Psoas muscle (tissue), 8 donors: Measurements from ENCODE around the gene SNRPD3. TPM values are rescaled to one million over a fixed set of nuclear protein-coding genes. Genes with fewer than 3 reads are reported as not detected.
"Not testable (repeated sequence)": the region's sequence is repeated elsewhere in the genome, so short reads cannot be mapped to it uniquely, and the experiment has no call there.

Source experiments
- ATAC-seq, 4 donors: fragments of 200-7000 bp; cut with Tn5 transposase; one replicate each; pipeline ENCODE4 v1.9.1; 2020; ENCODE audit warnings: moderate library complexity in 3 of 4, mild to moderate bottlenecking in 2 of 4
- DNase-seq, 2 donors: peaks; one replicate each; pipeline ENCODE4 v3.0.0-alpha.2; 2020
- H3K27ac ChIP-seq: fragments of 200-600 bp; one replicate; pipeline ENCODE4 v1.8.0; 2022
- H3K27me3 ChIP-seq, 3 donors: fragments of 200-600 bp in 1 of 3; one replicate each; pipeline versions ENCODE4 v1.6.1 to v1.8.0; 2013 to 2022; ENCODE audit warnings: low read length in 2 of 3, mild to moderate bottlenecking in 2 of 3, moderate library complexity in 1 of 3; ENCODE audit not compliant: insufficient read depth in 3 of 3
- H3K36me3 ChIP-seq, 2 donors: fragments of 200-600 bp in 1 of 2; one replicate each; pipeline versions ENCODE4 v1.6.1 to v1.8.0; 2013 to 2022; ENCODE audit warnings: low read depth in 1 of 2, mild to moderate bottlenecking in 1 of 2, moderate library complexity in 1 of 2; ENCODE audit not compliant: insufficient read depth in 1 of 2
- H3K4me1 ChIP-seq: fragments of 200-600 bp; one replicate; pipeline ENCODE4 v1.8.0; 2022
- H3K4me3 ChIP-seq: fragments of 200-600 bp; one replicate; pipeline ENCODE4 v1.8.0; 2022; ENCODE audit warnings: mild to moderate bottlenecking
- H3K9me3 ChIP-seq: fragments of 200-600 bp; one replicate; pipeline ENCODE4 v1.8.0; 2022
- WGBS, 3 donors: extraction: QIAGEN DNeasy Blood & Tissue Kit; methylation state at CpG; one replicate each; pipeline versions ENCODE4 v1.1.6 to v1.1.7; 2013; 5-methylcytosine and 5-hydroxymethylcytosine counted together
- intact Hi-C, 2 donors: fragments of 100-400 bp; cut with DNase I; formaldehyde crosslinking; loops; one replicate each; pipeline versions ENCODE4 v1.11.0 to v1.14.2; 2022
- polyA plus RNA-seq, 3 donors: library from polyadenylated mRNA; stranded (reverse); fragments of 200-250 nt; gene quantifications; one replicate each; pipeline ENCODE4 v1.2.3, GENCODE V29; 2013
- total RNA-seq, 4 donors: library from RNA; stranded (reverse); fragmentation: NEBNext Ultra II Directional in 2 of 4; extraction: Animal tissue kit (Norgen Biotek cat#: 25700) in 2 of 4; gene quantifications; one replicate each; pipeline versions ENCODE4 v1.2.1 to v1.2.4, GENCODE V29; 2021 to 2023
- donor health status: healthy with polysubstance abuse.
- donor health status: DM: no; HTN: no; CAD: no; lungs with moderate emphysema.
- donor health status: Bipolar disorder and iron deficiency.
- donor health status: healthy.
- donor health status: DM: yes; HTN: yes; CAD: no.
- donor health status: DM: no; HTN: no; CAD: no.
- donor health status: DM: no; HTN: no; CAD: no.
- donor health status: DM: yes; HTN: yes; CAD: no.

Gene SNRPD3
- total and polyA plus RNA-seq, 7 donors = 68.8 to 129 (median 82.7) TPM

GRCh38 chr22:24607429-24607983 lies 51.7 kb downstream of the SNRPD3 start:
- H3K9me3 ChIP-seq, H3K27me3 ChIP-seq, H3K4me3 ChIP-seq, DNase-seq, intact Hi-C loops, H3K4me1 ChIP-seq, H3K36me3 ChIP-seq, H3K27ac ChIP-seq: not testable (repeated sequence)
- 60 to 73% (median 63%) methylated on average over 15 to 18 of the region's 18 CpGs for WGBS, 3 donors
- peak in 2 of 4 donors; percentile 27 to 31 for ATAC-seq

DNA sequence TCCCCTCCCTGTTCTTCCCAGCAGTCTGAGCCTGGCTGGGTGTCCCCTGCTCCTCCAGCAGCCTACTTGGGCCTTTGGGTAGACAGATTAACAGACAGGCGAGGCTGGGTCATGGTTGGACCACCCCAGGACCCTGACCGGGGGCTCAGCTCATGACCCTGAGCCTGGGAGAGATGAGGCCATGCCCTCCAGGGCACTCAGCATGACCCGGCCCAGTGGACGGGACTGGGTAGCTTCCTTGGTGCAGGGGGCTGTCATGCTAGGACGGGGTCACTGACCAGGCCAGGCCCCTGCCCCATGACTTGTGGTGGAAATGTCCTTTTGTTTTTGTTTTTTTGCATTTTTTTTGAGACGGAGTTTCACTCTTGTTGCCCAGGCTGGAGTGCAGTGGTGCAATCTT lies 52.5 kb downstream of the SNRPD3 start:
- DNase-seq, H3K4me1 ChIP-seq, H3K27me3 ChIP-seq, H3K9me3 ChIP-seq, ATAC-seq, H3K27ac ChIP-seq, H3K4me3 ChIP-seq, H3K36me3 ChIP-seq, intact Hi-C loops: not testable (repeated sequence)
- 76 to 96% (median 96%) methylated on average over 4 to 6 of the region's 6 CpGs for WGBS, 3 donors

DNA sequence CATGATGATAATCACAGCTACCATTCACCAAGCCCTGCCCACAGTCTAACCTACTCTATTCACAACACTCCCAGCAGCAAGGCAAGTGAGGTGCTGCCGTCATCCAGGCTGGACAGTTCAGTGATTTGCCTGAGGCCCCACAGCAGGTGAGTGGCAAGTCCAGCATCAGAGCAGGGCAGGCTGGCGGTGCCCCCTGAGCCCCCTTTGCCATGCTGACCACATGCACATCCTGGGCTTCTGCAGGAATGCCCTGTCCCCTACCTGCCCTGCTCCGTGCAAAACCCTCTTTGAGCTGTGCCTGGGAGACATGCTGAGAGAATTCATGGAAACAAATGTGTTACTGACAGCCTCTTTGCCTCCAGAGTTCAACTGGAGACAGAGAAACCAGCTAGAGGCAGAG lies 54.1 kb downstream of the SNRPD3 start:
- ATAC-seq, H3K4me1 ChIP-seq, H3K9me3 ChIP-seq, H3K36me3 ChIP-seq, H3K27ac ChIP-seq, DNase-seq, intact Hi-C loops, H3K27me3 ChIP-seq, H3K4me3 ChIP-seq: not testable (repeated sequence)
- WGBS, 3 donors = 96 to 100% (median 97%) methylated on average over 2 of the region's 3 CpGs

- H3K4me1 ChIP-seq, DNase-seq, H3K9me3 ChIP-seq, intact Hi-C loops, H3K4me3 ChIP-seq, ATAC-seq, H3K27ac ChIP-seq, H3K36me3 ChIP-seq, H3K27me3 ChIP-seq: not testable (repeated sequence)
- 51 to 72% (median 71%) methylated on average over 7 to 15 of the region's 15 CpGs for WGBS, 3 donors
These were observed 59.0 kb downstream of the SNRPD3 start for GRCh38 chr22:24614794-24615193.

DNA sequence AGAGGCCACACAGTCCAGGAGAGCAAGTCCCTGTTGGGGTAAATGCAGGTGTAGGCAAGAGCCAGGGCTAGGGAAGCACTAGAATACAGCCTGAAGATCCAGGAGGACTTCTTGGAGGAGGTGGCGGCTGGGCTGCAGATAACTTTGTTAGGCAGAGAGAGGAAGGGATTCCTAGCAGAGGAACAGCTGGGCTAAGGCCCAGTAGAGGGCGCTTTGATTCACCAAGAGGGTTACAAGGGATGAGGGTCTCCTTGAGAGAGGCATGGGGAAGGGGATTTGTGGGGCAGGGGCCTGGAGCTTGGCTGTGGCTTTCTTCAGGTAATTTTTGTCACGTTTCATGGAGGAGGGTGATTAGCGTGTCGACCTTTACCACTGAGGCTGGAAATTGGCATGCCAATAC lies 65.4 kb downstream of the SNRPD3 start:
- H3K9me3 ChIP-seq, H3K27ac ChIP-seq, H3K4me1 ChIP-seq, H3K27me3 ChIP-seq, H3K36me3 ChIP-seq, DNase-seq, H3K4me3 ChIP-seq, ATAC-seq, intact Hi-C loops: not testable (repeated sequence)
- 55 to 67% (median 57%) methylated on average over 1 to 4 of the region's 5 CpGs for WGBS, 3 donors

GRCh38 chr22:24622596-24622995 lies 66.8 kb downstream of the SNRPD3 start:
- 62 to 72% (median 66%) methylated on average over 2 of the region's 2 CpGs for WGBS, 3 donors
- H3K27me3 ChIP-seq, H3K36me3 ChIP-seq, ATAC-seq, intact Hi-C loops, DNase-seq, H3K27ac ChIP-seq, H3K4me1 ChIP-seq, H3K4me3 ChIP-seq, H3K9me3 ChIP-seq: not testable (repeated sequence)

Other genes with a start within 250 kb of the SNRPD3 start
- 1 to 10 TPM in 3 of 4 donors, under 1 TPM in 1; 0.97 to 2.4 (median 1.6) TPM for gene ADORA2A, start 128.4 kb upstream of the SNRPD3 start, total RNA-seq
- gene ADORA2A, start 128.4 kb upstream of the SNRPD3 start, polyA plus RNA-seq = 1 to 10 TPM in 2 of 3 donors, under 1 TPM in 1; 0.97 to 1.7 (median 1.7) TPM
- gene UPB1, start 60.7 kb upstream of the SNRPD3 start, total RNA-seq = under 1 TPM; 0.07 to 0.82 (median 0.19) TPM
- gene UPB1, start 60.7 kb upstream of the SNRPD3 start, polyA plus RNA-seq = under 1 TPM; 0.11 to 0.21 (median 0.18) TPM
- gene GUCD1, start 861 bp upstream of the SNRPD3 start, total RNA-seq = 100 to 1,000 TPM; 114 to 232 (median 181) TPM
- gene GUCD1, start 861 bp upstream of the SNRPD3 start, polyA plus RNA-seq = 100 to 1,000 TPM; 137 to 180 (median 151) TPM
- 1 to 10 TPM in 3 of 4 donors, under 1 TPM in 1; 0.93 to 4.1 (median 2.7) TPM for gene LRRC75B, start 37.1 kb downstream of the SNRPD3 start, total RNA-seq
- 1 to 10 TPM in 2 of 3 donors, under 1 TPM in 1; 0.99 to 3.9 (median 2.0) TPM for gene LRRC75B, start 37.1 kb downstream of the SNRPD3 start, polyA plus RNA-seq
- gene GGT1, start 47.2 kb downstream of the SNRPD3 start, total RNA-seq = 1 to 10 TPM in 2 of 4 donors, under 1 TPM in 2; 0.71 to 2.6 (median 1.7) TPM
- gene GGT1, start 47.2 kb downstream of the SNRPD3 start, polyA plus RNA-seq = 1 to 10 TPM in 1 of 3 donors, under 1 TPM in 2; 0.52 to 1.3 (median 0.97) TPM
- not detected for gene PIWIL3, start 218.7 kb downstream of the SNRPD3 start, total RNA-seq
- not detected for gene PIWIL3, start 218.7 kb downstream of the SNRPD3 start, polyA plus RNA-seq